GM10248 (cell line): ENCODE measurements around the gene FANK1.

Experiments used
- CTCF ChIA-PET: fragments of 300-600 bp; sonication (Branson Sonifier 250); formaldehyde crosslinking; extraction: SDS; loops from one replicate; lab custom pipeline; 2021; ENCODE audit warnings: antibody characterized with exemption; lab: Yijun Ruan, JAX
- POLR2A ChIA-PET: fragments of 350-650 bp; sonication (Branson Sonifier 250); formaldehyde crosslinking; extraction: SDS; loops from one replicate; lab custom pipeline; 2020; ENCODE audit warnings: antibody characterized with exemption; lab: Yijun Ruan, JAX
- DNase-seq: peaks from one replicate; pipeline ENCODE4 v3.0.0; 2012; ENCODE audit errors: extremely low spot score
- TF ChIP-seq, protein P1 (sequence below): IDR thresholded peaks from 2 replicates; pipeline ENCODE4 v1.5.1; 2012; ENCODE audit warnings: mild to moderate bottlenecking, low read depth; ENCODE audit errors: extremely low read depth, missing control alignments, control extremely low read depth

FANK1 gene

DNA sequence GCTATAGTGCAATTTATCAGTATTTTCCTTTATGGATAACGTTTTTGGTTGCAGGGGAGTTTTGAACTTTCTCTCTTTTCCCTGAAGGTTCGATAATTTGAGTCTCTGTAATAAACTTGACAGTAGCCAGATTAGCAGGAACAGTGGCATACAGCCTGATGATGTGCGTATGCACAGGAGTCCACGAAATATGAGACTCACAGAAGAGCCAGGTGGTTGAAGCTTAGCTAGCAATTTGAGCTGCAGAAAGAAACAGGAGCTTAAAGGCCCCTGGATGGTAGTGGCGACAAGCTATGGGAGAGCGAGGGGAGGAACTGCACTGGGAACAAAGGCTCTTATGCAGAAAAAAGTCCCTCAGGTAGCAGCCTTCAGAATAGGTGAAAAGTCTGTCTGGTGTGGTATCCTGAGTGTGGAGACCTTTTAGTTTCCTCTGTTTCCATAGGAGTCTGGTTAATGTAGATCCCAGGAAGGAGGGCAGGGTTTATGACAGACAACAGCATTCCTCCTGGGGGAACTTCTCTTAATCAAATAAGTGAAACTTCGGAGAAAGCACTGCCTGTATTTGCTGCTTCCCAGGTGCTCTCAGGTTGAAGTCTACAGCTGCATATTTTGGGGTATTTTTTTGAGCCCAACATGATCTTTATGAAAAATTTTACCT lies 32.7 kb downstream of the FANK1 start:
- ChIA-PET POLR2A (no interaction called here), CTCF (no interaction called here)
- DNase-seq: no peak
- TF ChIP-seq, protein P1, sequence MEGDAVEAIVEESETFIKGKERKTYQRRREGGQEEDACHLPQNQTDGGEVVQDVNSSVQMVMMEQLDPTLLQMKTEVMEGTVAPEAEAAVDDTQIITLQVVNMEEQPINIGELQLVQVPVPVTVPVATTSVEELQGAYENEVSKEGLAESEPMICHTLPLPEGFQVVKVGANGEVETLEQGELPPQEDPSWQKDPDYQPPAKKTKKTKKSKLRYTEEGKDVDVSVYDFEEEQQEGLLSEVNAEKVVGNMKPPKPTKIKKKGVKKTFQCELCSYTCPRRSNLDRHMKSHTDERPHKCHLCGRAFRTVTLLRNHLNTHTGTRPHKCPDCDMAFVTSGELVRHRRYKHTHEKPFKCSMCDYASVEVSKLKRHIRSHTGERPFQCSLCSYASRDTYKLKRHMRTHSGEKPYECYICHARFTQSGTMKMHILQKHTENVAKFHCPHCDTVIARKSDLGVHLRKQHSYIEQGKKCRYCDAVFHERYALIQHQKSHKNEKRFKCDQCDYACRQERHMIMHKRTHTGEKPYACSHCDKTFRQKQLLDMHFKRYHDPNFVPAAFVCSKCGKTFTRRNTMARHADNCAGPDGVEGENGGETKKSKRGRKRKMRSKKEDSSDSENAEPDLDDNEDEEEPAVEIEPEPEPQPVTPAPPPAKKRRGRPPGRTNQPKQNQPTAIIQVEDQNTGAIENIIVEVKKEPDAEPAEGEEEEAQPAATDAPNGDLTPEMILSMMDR: no peak

DNA sequence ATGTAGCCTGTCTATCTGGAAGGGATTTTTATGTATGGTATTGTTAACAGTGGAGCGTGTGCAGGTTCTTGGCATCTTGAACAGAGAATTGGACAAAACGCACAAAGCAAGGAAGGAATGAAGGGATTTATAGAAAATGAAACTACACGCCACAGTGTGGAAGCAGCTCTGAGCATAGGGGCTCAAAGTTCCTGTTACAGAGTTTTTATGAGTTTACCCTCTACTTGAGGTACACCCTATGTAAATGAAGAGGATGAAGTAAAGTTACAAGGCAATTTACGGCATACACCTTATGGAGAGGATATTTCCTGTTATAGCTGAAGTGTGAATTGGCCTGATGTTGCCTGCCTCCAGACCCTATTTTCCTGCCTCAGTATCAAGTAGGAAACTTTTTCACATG lies 33.3 kb downstream of the FANK1 start:
- no peak for DNase-seq
- TF ChIP-seq, protein P1: no peak
- ChIA-PET POLR2A (no interaction called here), CTCF (no interaction called here)

DNA sequence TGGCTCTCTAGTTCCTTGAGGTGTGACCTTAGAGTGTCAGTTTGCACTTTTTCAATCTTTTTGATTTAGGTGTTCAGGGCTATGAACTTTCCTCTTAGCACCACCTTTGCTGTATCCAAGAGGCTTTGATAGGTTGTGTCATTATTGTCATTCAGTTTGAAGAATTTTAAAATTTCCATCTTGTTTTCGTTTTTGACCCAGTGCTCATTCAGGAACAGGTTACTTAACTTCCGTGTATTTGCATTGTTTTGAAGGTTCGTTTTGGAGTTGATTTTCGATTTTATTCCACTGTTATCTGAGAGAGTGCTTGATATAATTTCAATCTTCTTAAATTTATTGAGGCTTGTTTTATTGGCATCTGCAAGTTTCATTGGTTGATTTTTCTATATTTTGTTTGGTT lies 37.3 kb downstream of the FANK1 start:
- ChIA-PET CTCF (interaction anchor here (1.1 kb wide), 1 partner anchor 44 kb away, joined by 3 read pairs; no protein-coding TSS in a partner anchor), POLR2A (no interaction called here)
- no peak for DNase-seq
- TF ChIP-seq, protein P1: no peak

DNA sequence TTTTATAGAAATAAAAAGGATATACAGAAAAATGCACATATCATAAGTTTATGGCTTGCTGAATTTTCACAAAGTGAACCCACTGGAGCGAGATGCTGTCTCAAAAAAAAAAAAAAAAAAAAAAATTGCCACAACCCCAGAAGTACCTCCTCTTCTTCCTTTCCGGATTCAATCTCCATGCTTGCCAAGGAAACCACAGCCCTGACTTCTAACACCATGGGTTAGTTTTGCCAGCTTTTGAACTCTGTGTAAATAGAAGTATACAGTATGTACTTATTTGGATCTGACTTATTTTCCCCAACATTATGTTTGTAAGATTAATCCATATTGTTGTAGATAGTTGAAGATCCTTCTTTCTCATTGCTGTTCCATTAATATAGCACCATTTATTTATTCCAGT lies 40.0 kb downstream of the FANK1 start:
- ChIA-PET CTCF (interaction anchor here (1.2 to 1.3 kb wide), 2 partner anchors 16 to 59 kb away, joined by 3 to 4 read pairs; no protein-coding TSS in a partner anchor), POLR2A (no interaction called here)
- TF ChIP-seq, protein P1: no peak
- DNase-seq: no peak

DNA sequence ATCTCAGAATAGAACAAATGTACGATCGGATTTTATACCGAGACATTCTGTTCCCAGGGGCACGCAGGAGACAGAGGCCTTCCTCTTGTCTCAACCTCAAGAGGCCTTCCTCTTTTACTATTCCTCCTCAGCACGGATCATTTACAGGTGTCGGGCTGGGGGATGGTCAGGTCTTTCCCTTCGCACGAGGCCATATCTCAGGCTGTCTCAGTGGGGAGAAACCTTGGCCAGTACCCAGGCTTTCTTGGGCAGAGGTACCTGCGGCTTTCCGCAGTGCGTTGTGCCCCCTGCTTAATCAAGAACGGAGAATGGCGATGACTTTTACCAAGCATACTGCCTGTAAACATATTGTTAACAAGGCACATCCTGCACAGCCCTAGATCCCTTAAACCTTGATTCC lies 44.2 kb downstream of the FANK1 start:
- CTCF ChIA-PET: no interaction called here
- TF ChIP-seq, protein P1: no peak
- DNase-seq: no peak
- POLR2A ChIA-PET: no interaction called here

DNA sequence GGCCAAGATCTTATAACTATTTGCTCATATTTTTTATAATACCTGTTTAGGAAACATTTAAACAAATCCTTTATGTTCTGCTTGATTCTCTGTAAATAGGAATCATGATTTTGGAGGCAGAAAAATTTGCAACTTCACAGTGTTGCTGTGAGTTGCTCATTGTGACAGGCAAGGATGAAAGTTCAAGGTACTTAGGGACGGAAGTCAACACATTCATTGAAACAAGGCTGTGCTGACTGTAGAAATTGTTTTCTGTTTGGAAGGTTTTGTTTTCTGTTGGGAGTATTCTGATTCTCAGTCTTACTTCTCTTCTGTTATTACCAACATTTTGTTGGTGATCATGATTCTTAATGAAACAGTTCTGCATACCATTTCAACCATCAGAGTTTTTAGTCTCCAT lies 54.9 kb downstream of the FANK1 start:
- ChIA-PET POLR2A (no interaction called here), CTCF (no interaction called here)
- DNase-seq: no peak
- TF ChIP-seq, protein P1: no peak
